ENCODE results near the gene ZNF423. TPM values are rescaled to one million over a fixed set of nuclear protein-coding genes. Genes with fewer than 3 reads are reported as not detected.

ZNF423 gene
- total RNA-seq, 1 donor from 2014 or later, result 10.6 TPM

- Mint-ChIP-seq H3K27me3 (ENCODE audit: low read depth, unreplicated experiment) (peaks cover 5% of the 10 kb centered on the region), H3K4me1 (ENCODE audit: low read depth, unreplicated experiment) (peaks cover 13% of the 10 kb centered on the region), H3K9me3 (ENCODE audit: unreplicated experiment) (no peaks in the 10 kb centered on the region), H3K4me3 (ENCODE audit: unreplicated experiment) (no peak overlapping the region), H3K36me3 (ENCODE audit: low read depth, unreplicated experiment) (peaks cover 3% of the 10 kb centered on the region), H3K27ac (ENCODE audit: unreplicated experiment) (no peak overlapping the region)
- no peaks in the 10 kb centered on the region for H3K9me3 ChIP-seq (ENCODE audit: insufficient read depth, low read depth, low read length)
- no peaks in the 10 kb centered on the region for H3K27me3 ChIP-seq (ENCODE audit: insufficient read depth, low read length)
- no peak for TF ChIP-seq EZH2 (IDR thresholded peaks at IDR 0.05; ENCODE audit: insufficient read depth, low read length)
- TF ChIP-seq CTCF (IDR thresholded peaks at IDR 0.05; ENCODE audit: insufficient read depth, low read depth, low read length), result no peak
- no peaks in the 10 kb centered on the region for H4K20me1 ChIP-seq (ENCODE audit: insufficient read depth, low read length)
- DNase-seq (ENCODE audit: low read depth), result no peak
- no peaks in the 10 kb centered on the region for H3K36me3 ChIP-seq (ENCODE audit: insufficient read depth, low read length)
- peaks cover 6% of the 10 kb centered on the region for H3K4me1 ChIP-seq (ENCODE audit: insufficient read depth, low read length)
- H2AFZ ChIP-seq (ENCODE audit: low read depth, low read length), result peak overlapping the region; percentile 54
- H3K79me2 ChIP-seq (ENCODE audit: insufficient read depth, low read length), result no peaks in the 10 kb centered on the region
- no peak overlapping the region for H3K27ac ChIP-seq (ENCODE audit: low read depth, low read length)
- peak overlapping the region; percentile 25 for H3K9ac ChIP-seq (ENCODE audit: low read length)
- H3K4me3 ChIP-seq (ENCODE audit: insufficient read depth, low read depth, low read length), result no peak overlapping the region
- H3K4me2 ChIP-seq (ENCODE audit: low read length), result peak overlapping the region; percentile 66
- FAIRE-seq, result no peak
Measured at GRCh38 chr16:49580751-49581303, 275.1 kb downstream of the ZNF423 start.

GRCh38 chr16:49578435-49579024 is 277.4 kb downstream of the ZNF423 start:
- Mint-ChIP-seq H3K4me1 (ENCODE audit: low read depth, unreplicated experiment) (peaks cover 5% of the 10 kb centered on the region), H3K36me3 (ENCODE audit: low read depth, unreplicated experiment) (peaks cover 3% of the 10 kb centered on the region), H3K4me3 (ENCODE audit: unreplicated experiment) (no peak overlapping the region), H3K9me3 (ENCODE audit: unreplicated experiment) (peaks cover 3% of the 10 kb centered on the region), H3K27ac (ENCODE audit: unreplicated experiment) (no peak overlapping the region), H3K27me3 (ENCODE audit: low read depth, unreplicated experiment) (peaks cover 8% of the 10 kb centered on the region)
- no peaks in the 10 kb centered on the region for H4K20me1 ChIP-seq (ENCODE audit: insufficient read depth, low read length)
- no peaks in the 10 kb centered on the region for H3K27me3 ChIP-seq (ENCODE audit: insufficient read depth, low read length)
- no peak overlapping the region for H3K9ac ChIP-seq (ENCODE audit: low read length)
- H3K4me2 ChIP-seq (ENCODE audit: low read length), result no peak overlapping the region
- no peaks in the 10 kb centered on the region for H3K79me2 ChIP-seq (ENCODE audit: insufficient read depth, low read length)
- DNase-seq (ENCODE audit: low read depth) (no peak), FAIRE-seq (no peak)
- no peaks in the 10 kb centered on the region for H3K36me3 ChIP-seq (ENCODE audit: insufficient read depth, low read length)
- no peaks in the 10 kb centered on the region for H3K9me3 ChIP-seq (ENCODE audit: insufficient read depth, low read depth, low read length)
- no peak for TF ChIP-seq CTCF (IDR thresholded peaks at IDR 0.05; ENCODE audit: insufficient read depth, low read depth, low read length)
- no peak for TF ChIP-seq EZH2 (IDR thresholded peaks at IDR 0.05; ENCODE audit: insufficient read depth, low read length)
- no peak overlapping the region for H3K27ac ChIP-seq (ENCODE audit: low read depth, low read length)
- no peak overlapping the region for H3K4me3 ChIP-seq (ENCODE audit: insufficient read depth, low read depth, low read length)
- H2AFZ ChIP-seq (ENCODE audit: low read depth, low read length), result no peak overlapping the region
- H3K4me1 ChIP-seq (ENCODE audit: insufficient read depth, low read length), result peaks cover 6% of the 10 kb centered on the region

- no peak overlapping the region for H3K9ac ChIP-seq (ENCODE audit: low read length)
- H3K27me3 Mint-ChIP-seq (ENCODE audit: low read depth, unreplicated experiment), result peaks cover 8% of the 10 kb centered on the region
- H3K4me3 Mint-ChIP-seq (ENCODE audit: unreplicated experiment), result no peak overlapping the region
- no peak overlapping the region for H3K27ac Mint-ChIP-seq (ENCODE audit: unreplicated experiment)
- no peak overlapping the region for H2AFZ ChIP-seq (ENCODE audit: low read depth, low read length)
- H3K4me1 Mint-ChIP-seq (ENCODE audit: low read depth, unreplicated experiment), result peaks cover 5% of the 10 kb centered on the region
- H3K9me3 Mint-ChIP-seq (ENCODE audit: unreplicated experiment), result peaks cover 8% of the 10 kb centered on the region
- no peak overlapping the region for H3K4me3 ChIP-seq (ENCODE audit: insufficient read depth, low read depth, low read length)
- H3K9me3 ChIP-seq (ENCODE audit: insufficient read depth, low read depth, low read length), result no peaks in the 10 kb centered on the region
- TF ChIP-seq EZH2 (IDR thresholded peaks at IDR 0.05; ENCODE audit: insufficient read depth, low read length) (no peak), CTCF (IDR thresholded peaks at IDR 0.05; ENCODE audit: insufficient read depth, low read depth, low read length) (no peak)
- no peaks in the 10 kb centered on the region for H3K79me2 ChIP-seq (ENCODE audit: insufficient read depth, low read length)
- H3K36me3 ChIP-seq (ENCODE audit: insufficient read depth, low read length), result no peaks in the 10 kb centered on the region
- FAIRE-seq (no peak), DNase-seq (ENCODE audit: low read depth) (no peak)
- no peaks in the 10 kb centered on the region for H3K27me3 ChIP-seq (ENCODE audit: insufficient read depth, low read length)
- H3K4me2 ChIP-seq (ENCODE audit: low read length), result no peak overlapping the region
- no peak overlapping the region for H3K27ac ChIP-seq (ENCODE audit: low read depth, low read length)
- peaks cover 5% of the 10 kb centered on the region for H3K36me3 Mint-ChIP-seq (ENCODE audit: low read depth, unreplicated experiment)
- peaks cover 6% of the 10 kb centered on the region for H3K4me1 ChIP-seq (ENCODE audit: insufficient read depth, low read length)
- H4K20me1 ChIP-seq (ENCODE audit: insufficient read depth, low read length), result no peaks in the 10 kb centered on the region
Measured at GRCh38 chr16:49578018-49578417, 277.9 kb downstream of the ZNF423 start.

Measured in astrocyte (in vitro differentiated cells and primary cell).